HG02840 (cell line): ENCODE results near the gene ST8SIA4.
A peak's percentile ranks its signal among the peaks of the same experiment; 100 is the strongest.
"Not testable (repeated sequence)": the region's sequence is repeated elsewhere in the genome, so short reads cannot be mapped to it uniquely, and the experiment has no call there.

ENCODE experiments used
- ATAC-seq: cut with Tn5 transposase; IDR thresholded peaks from one replicate; pipeline ENCODE4 v1.9.1; 2021; ENCODE audit warnings: mild to moderate bottlenecking, moderate library complexity, moderate number of reproducible peaks; ENCODE audit not compliant: unreplicated experiment, low FRiP score

The ST8SIA4 gene

DNA sequence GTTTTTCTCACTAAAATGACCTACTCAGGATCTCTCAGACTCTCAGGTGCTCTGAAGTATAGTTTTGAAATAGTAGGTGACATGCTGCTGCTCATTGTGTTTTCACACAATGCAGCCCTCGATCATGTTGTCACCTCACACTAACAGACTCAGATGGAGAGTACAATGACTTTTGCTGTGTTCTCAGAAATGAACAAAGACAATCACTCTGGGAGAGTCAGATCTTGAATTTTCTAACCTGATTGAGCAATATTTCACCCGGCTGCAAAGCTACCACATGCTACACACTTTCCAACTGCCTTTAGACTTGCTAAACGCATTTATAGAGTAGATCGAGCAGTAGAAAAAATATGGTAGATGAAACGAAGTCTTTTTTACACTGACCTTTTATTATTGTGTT, 113.4 kb downstream of the ST8SIA4 start:
- no peak for ATAC-seq

DNA sequence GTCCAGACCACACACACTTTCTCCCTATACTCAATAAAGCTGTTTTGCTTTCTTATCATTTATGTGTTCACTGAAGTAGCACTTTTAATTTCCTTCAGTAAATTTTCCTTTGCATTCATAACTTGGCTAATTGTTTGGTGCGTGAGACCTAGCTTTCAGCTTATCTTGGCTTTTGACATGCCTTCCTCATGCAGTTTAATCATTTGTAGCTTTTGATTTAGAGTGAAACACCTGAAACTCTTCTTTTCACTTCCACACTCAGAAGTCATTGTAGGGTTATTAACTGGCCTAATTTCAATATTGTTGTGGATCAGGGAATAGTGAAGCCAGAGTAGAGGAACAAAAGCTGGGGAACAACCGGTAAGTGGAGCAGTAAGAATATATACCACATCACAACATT, 114.7 kb downstream of the ST8SIA4 start:
- ATAC-seq = no peak

DNA sequence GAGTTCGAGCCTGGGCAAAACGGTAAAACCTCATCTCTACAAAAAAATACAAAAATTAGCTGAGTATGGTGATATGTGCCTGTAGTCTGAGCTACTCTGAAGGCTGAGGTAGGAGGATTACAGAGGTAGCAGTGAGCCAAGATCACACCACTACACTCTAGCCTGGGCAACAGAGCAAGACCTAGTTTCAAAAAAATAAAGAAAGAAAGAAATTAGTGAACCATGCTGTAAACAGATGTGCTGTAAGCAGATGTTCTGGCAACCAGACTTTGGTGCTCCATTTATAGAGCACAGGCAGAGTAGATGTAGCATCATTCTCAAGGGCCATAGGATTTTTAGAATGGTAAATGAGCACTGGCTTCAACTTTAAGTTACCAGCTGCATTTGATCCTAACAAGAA, 115.4 kb downstream of the ST8SIA4 start:
- peak; percentile 81 for ATAC-seq

DNA sequence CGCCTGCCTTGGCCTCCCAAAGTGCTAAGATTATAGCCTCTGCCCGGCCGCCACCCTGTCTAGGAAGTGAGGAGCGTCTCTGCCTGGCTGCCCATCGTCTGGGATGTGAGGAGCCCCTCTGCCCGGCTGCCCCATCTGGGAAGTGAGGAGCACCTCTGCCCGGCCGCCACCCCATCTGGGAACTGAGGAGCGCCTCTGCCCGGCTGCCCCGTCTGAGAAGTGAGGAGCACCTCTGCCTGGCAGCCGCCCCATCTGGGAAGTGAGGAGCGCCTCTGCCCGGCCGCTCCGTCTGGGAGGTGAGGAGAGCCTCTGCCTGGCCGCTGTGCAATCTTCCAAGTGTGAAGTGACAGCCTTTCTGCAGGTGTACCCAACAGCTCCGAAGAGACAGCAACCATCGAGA, 117.5 kb downstream of the ST8SIA4 start:
- ATAC-seq = not testable (repeated sequence)

DNA sequence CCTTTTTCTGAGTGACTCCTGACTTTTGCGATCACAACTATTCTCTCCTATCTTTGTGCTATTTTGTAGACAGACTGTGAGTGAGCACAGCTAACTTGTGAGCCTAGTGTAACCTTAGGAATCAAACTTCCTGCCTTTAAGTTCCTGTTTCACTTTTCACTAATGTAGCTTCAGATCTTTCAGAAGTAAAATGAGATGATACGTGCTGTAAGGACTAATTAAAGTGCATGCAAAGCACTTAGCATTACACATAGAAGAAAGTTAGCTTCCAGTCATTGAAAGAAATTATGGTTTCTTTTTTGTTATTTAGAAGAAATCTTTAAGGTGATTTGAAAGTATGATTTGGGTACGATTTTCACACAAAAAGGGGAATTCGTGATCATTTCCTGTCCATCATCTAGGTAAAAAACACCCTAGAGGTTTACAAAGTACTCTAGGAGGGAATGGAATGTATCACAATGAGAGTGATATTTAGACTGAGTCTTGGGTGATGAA, 122.7 kb downstream of the ST8SIA4 start:
- ATAC-seq = peak; percentile 81

DNA sequence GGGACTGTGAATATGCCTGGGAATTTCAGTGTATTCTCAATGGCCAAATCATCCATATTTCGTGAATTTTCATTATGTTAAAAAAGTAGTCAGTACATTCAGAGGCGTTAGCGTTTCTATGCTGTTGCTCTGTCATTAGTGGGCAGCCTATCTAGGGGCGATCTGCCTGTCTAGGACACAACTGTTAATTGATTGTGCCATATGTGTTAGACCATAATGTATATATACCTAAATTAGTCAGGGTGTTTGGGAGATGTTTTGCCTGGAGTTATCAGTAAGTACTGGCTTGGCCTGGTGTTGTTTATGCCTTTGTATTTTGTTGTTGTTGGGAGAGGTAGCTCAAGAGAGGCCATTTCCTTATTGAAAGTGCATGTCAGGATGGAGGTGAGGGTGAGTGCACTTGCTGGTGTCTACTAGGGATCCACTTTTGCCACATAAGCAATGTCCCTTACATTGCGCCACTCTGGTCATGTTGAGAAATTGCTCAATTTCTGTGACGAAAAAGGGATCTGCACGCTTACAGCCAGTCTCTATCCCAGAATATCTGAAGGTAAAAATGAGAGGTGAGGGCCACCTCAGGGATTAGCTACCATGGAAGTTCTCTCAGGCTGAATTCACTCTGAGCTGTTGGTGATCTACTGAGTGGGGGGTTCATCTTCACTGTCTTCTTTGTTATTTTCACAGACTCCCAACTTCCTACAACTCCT, 123.3 kb downstream of the ST8SIA4 start:
- peak; percentile 13 for ATAC-seq

DNA sequence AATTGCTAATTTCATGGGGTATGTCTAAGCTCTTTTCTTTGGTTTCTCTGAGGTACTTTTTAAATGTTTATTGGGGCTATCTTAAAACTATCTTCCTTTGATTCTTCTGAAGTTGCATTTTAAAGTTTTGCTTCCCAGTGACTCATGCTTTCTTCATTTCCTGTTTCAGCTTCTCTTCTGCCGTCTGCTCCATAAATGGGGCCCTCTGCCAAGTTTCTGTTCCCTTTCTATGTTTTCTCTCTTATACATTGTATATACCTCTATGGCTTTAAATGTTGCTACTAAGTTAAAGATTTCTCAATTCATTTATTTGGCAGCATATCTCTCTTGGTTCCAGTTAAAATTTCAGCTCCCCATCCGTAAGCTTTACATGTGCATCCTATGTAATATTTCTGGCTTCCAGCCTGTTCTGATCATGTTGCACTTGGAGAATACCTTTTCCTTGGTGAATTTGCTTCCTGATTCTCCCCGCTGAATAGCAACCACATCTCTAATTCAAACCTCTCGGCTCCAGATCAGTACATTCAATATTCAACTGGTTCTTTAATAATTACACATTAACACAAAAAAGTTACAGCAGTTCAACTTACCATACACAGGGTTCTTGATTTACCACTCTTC, 125.3 kb downstream of the ST8SIA4 start:
- peak; percentile 59 for ATAC-seq

DNA sequence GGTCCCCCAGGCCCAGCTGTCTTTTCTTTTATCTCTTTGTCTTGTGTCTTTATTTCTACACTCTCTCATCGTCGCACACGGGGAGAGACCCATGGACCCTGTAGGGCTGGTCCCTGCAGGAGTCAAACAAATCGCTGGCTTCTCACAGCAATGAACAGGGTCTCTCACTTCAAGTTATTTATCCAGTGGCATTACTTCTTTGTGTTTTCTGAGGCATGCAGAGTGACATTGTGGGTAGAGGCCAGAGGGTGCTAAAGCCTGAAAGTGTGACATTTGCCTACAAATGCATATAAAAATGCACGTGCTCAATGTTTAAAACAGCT, 127.6 kb downstream of the ST8SIA4 start:
- no peak for ATAC-seq

DNA sequence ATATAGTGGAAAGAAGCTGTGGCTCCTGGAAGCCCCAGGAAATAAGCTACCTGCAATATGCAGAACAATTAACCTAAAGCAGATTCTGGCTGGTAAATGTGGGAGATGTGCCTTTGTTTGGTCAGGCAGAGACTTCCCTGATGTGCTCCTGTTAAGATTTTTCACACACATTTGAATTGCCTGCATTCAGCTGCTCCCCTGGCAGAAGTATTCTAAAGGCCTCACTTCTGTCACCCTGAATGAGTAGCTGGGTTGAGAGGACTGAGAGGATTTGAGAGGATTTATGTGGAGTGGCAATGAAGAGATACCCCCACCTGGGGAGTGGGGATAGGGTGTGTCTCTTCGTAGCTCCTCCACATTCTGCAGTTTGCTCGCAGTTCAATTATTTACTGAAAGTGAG, 130.5 kb downstream of the ST8SIA4 start:
- no peak for ATAC-seq

DNA sequence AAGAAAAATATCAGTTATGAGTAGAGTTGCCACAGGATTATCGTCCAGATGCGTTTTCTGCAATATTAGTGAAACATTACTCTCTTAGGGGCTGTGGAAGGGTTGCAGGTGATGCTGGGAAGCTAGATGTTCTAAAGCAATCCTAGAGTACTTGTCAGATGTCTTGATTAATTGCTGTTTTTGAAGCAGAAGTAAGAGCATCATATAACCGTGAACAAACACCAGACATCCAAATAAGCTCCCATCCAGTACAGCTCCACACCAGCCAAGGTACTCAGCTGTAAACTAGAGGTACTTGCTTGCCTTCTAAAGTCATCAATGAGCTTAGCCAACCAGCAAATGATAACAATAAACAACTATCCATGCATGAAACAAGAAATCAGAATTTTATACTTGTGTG, 131.1 kb downstream of the ST8SIA4 start:
- ATAC-seq = no peak

DNA sequence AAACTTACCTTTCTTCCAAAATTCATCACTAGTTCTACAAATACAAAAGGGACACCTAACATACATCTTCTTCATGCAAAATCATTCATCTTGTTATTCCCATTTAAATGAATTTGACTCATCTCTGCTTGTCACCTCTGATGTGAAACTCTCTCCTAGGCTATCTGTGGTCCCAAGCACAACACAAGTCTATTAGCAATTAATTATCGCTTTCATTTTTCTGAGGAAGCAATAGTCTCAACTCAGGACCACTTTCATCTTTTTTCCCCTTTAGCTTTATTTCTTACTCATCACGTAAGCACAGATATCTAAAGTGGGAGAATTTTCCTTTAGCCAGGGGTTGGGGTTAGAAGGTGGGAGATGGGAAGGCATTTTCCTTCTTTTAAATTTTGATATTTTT, 131.9 kb downstream of the ST8SIA4 start:
- ATAC-seq = no peak

DNA sequence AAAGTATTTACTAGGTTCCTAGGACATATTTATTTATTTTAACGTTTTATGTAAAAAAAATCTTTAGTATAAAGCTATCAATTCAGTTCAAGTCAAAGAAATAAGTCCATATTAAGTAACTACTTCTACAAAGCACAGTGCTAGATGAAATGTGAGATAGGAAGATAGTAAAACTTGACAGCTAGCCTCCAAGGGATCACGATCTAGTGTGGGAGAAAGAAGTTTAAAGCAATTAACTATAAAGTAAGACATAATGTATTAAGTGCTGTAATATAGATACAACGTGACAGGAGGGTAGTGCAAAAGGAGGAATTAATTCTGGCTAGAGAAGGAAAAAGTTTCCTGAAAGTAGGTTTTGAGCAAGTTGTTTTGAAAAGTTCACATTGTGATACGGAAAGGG, 134.9 kb downstream of the ST8SIA4 start:
- no peak for ATAC-seq

DNA sequence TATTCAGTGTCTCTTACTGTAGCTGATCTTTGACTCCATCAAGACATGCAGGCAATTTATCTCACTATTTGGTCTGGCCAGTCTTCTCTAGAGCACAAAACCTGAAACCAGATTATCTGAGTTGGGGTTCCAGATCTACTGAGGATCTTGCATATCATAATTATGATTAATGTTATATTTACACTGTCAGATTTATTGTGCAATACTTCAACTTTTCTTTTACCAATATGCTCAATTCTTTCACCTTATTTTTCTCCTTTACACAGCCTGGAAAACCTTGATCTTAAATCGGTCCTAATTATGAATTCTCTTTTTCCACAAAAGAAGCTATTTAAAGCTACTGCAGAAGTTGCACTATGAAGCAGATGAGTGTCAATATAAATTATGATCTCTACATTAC, 140.1 kb downstream of the ST8SIA4 start:
- no peak for ATAC-seq

DNA sequence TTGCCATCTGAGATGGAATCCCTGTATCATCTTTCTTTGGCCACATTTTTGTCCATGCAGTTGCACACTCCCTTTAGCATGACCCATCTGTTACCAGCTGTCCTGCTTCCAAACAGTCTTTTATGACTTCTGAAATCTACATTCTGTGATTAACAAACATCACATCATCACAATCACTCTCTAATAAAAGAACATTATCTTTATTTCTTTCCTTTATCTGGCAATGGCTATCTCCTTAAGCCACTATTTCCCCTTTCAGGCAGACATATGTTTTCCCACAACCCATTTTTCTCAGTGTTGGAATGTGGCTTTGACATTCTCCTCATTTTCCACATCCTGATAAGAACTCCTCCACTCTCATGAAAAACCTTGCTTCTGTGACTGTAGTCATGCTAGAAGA, 141.0 kb downstream of the ST8SIA4 start:
- no peak for ATAC-seq

DNA sequence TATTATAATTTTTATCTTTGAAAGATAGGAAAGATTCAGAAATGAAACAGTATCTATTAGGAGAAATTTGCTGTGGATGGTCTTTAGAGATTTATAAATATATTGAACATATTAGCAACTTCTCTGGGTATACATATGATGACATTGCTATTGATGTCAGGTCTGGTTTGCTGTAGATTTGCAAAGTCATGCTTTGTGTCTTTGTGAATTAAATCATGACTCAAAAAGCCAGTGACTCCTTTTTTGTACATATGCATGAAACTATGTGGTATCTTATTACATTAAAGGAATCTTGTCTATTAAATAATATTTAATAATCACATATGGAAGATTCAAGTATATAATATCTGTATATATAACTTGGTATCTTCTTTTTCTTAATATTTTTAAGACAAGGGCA, 141.9 kb downstream of the ST8SIA4 start:
- ATAC-seq = no peak

DNA sequence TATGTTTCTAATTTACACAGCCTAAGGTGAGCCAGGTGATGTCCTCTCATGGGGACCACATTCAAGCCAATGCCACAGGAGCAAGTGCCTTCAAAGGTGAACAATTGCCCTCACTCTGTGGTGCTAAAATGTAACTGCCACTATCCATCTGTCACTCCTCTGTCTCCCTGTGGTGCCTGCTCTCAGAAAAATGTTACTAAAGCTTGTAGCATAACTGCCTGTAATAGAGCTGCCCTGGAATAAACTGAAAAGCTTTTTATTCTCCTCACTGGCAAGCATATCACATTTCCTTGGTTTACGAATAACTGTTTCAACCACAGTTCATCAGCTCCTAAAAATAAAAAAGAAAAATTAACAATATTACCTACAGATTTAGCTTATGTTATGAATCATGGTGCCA, 142.4 kb downstream of the ST8SIA4 start:
- ATAC-seq = no peak

DNA sequence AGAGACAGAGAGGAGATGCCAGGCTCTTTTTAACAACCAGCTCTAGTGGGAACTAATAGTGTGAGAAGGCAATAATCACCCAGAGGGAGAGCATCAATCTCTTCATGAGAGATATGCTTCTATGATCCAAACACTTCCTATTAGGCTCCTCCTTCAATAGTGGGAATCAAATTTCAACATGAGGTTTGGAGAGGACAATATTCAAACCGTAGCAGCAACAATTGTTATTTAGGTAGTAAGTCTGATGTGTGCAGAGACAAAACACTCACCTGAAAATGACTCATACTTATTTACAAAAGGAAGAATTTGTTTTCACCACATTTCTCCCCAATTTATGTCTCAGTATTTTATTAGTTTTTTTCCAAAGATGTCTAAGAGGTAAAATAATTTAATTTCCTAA, 144.3 kb downstream of the ST8SIA4 start:
- no peak for ATAC-seq

DNA sequence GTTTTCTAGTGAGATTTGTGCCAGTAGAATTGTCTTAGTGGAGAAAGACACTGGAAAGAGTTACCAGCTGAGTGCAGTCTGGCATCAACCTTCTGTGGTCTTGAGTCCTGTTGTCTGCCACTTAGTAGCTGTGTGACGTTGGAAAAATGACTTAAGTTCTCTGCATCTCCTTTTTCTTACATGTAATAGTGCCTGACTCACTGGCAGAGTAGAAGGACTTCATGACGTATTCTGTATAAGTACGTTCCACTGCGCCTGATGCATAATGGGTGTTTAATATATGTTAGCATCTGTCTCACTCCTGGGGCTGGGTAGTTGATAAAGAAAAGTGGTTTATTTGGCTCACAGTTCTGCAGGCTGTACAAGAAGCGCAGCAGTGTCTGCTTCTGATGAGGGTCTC, 144.8 kb downstream of the ST8SIA4 start:
- no peak for ATAC-seq

DNA sequence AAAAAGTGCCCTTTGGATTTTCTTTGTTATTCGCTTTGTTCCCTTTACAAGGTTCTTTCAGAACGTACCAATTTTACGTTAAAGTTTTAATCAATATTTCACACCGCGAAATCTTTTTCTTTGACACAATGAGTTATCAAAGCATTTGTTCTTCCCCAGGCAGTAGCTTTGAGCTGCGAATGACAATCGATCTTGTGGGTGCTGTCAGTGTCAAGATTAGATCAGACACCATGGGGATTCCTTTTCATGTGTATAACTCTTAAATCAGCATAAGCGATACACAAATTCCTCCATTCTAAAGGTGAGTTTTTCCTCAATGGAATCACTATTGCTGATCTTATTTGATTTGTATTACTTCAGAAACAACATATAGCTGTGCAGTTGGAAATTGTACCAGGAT, 145.5 kb downstream of the ST8SIA4 start:
- ATAC-seq = no peak
